HG02610 (cell line): ENCODE results near the gene PRLHR.
A peak's percentile ranks its signal among the peaks of the same experiment; 100 is the strongest.

ENCODE experiments used
- ATAC-seq: cut with Tn5 transposase; IDR thresholded peaks from one replicate; pipeline ENCODE4 v1.9.1; 2021; ENCODE audit warnings: mild to moderate bottlenecking, moderate library complexity; ENCODE audit not compliant: unreplicated experiment

PRLHR gene

DNA sequence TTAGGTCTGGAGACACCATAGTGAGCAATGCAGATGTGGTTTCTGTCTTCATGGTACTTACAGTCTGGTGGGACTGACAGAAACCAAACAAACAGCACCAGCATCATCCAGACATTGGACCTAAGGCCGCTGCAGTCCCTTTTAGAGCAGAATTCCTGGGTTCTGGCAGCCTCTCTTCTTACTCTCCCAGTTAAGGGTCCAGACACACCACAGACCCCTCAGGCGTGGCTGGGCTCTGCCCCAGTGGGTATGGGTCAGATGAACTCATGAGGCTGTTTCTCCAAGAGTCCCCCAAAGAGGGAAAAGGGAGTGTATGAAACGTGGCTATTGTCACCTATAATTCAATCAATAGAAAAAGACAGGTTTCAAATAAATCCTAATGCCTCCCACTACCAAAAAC, 31.3 kb downstream of the PRLHR start:
- no peak for ATAC-seq

DNA sequence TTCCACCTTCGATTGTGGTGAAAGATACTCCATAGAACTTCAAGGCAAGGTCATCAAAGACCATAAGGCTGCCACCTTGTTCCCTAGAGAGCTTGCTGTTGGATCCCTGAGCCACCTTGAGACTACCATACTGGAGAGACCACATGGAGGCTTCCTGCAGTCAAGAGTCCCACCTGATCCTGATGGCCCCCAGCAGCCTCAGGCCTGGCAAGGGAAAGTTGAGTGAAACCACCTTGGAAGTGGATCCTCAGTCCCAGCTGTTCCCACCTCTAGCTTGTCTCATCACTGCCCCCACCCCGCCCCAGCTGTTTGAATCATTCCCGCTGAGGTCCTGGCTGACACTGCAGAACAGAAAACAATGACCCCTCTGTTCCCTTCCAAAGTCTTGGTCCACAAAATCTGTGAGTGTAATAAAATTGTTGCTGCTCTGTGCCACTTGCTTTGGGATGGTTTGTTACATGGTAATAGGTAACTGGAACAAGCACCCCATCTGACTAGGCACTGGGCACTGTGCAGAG, 32.0 kb downstream of the PRLHR start:
- no peak for ATAC-seq

DNA sequence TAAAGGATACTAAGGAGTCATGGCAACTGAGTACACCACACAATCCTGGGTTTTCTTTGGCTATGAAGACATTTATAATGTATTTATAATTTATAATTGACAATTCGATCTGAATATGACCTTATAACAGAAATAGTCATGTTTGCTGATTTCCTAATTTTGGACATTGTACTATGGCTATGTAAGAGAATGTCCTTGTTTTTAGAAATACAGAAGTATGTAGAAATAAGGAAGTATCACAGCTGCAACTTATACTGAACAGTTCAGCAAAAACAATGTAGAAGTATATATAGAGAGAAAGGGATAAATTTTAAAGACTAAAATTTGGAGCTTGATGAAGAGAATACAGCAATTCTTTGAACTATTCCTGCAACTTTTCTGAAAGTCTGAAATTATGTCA, 32.6 kb downstream of the PRLHR start:
- no peak for ATAC-seq

DNA sequence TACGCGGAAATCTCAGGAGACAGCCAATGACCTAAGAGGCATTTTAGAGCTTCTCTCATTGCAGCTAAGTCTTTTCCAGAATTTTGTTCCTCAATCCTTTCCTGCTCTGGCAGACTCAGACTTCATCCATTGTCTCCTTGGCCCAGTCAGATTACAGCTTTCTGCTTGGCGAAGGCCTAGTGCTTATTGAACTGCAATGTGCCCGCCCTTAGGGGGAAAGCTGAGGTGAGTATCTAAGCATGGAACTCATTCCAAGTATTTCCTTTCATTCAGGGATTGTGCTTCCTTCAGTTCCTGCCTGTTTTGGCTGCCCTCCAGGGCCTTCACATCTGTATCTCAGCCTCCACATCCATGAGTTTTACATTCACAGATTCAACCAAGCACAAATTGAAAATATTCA, 37.5 kb downstream of the PRLHR start:
- ATAC-seq, result no peak

DNA sequence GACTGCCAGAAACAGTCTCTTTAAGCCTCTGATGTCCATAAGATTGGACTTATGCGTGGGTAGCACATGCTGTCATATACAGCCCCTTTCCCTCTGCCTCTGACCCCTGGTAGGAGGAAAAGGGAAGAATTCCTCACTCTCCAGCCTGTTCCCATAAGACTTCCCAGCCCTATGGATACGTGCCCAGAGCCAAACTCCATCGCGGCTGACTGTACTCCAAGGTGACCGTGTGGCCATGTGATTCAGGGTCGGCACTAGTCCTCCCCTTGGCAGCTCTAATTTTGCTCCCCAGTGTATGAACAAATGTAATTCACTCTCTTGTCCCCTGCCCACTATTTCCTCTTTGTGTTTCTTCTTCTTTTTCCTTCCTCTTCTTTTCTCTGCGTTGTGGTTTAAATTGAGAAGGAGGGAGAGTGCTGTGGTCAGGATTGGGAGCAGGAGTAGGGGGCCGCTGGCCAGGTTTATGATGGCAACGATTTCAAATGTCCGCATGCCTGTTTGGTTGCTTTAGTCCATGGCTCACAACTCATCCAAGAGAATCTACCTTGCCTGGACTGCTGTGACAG, 43.8 kb downstream of the PRLHR start:
- no peak for ATAC-seq

DNA sequence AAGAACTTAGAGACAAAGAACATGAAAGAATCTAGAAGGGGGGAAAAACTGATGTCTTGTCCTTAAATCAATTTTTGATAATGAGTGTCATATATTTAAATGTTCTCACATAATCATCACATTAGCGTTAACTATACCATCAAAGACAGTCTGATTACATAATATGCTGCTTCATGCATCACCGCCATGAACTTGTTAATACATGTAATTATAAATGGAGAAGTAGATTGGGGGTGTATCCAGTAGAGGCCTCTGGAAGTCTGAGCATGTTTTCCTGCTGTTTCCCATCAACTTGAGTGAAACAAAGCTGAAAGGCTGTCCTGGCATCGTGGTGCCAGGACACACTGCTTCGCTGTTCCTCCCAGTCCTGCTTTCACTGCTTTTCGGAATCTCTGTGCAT, 48.2 kb downstream of the PRLHR start:
- ATAC-seq, result no peak

DNA sequence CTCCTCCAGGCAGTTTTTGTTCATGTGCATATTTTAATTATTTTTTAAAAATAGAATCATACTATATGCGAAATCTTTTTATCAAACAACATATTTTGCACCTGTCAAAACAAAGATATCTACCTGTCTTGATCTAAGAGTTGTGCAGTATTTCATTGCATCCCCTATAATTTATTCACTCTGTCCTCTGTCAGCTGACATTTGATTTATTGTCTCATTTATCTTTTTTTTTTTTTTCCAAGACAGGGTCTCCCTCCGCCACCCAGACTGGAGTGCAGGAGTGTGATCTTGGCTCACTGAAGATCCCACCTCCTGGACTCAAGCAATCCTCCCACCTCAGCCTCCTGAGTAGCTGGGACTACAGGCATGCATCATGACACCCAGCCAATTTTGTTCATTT, 49.0 kb downstream of the PRLHR start:
- ATAC-seq, result no peak

DNA sequence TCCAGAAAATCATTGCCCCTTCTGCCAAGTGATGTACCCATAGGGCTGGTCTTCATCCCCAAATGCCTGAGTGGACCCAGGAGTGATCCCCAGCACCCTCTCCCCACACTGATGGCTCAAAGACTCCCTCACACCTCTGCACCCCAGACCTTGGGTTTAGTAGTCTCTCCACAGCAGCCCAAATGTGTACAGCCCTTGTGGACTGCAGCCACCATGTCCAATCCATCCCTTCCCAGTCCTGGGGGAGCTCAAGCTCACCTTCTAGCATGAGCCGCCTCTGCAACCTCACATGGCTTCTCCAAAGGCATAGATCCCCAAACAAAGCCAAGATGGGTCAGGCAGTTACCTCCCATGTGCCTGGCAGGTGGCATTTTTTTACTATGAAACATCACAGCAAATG, 50.1 kb downstream of the PRLHR start:
- no peak for ATAC-seq

DNA sequence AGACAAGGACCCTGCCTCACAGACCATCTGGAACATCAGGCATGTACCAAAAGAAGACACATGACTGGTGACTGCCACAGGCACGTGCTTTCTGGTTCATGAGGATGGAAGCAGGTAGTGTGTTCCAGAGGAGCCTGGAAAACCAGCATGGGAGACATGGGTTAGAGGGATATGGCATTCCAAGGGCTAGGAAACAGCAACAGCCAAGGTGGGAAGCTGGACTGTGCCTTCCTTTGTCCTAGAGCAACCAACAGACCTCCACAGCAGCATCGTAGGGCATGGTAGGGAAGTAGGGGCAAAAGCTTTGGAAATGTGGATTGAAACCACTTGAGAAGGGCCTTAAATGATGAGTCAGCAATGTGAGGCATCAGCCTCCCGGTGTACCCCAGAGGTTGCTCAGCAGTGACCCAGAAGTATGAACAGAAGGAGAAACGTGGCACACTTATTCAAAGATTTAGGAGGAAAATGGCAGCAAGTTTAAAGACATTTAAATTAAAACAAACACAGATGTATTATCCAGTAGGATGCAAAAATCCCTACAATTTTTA, 51.0 kb downstream of the PRLHR start:
- no peak for ATAC-seq

DNA sequence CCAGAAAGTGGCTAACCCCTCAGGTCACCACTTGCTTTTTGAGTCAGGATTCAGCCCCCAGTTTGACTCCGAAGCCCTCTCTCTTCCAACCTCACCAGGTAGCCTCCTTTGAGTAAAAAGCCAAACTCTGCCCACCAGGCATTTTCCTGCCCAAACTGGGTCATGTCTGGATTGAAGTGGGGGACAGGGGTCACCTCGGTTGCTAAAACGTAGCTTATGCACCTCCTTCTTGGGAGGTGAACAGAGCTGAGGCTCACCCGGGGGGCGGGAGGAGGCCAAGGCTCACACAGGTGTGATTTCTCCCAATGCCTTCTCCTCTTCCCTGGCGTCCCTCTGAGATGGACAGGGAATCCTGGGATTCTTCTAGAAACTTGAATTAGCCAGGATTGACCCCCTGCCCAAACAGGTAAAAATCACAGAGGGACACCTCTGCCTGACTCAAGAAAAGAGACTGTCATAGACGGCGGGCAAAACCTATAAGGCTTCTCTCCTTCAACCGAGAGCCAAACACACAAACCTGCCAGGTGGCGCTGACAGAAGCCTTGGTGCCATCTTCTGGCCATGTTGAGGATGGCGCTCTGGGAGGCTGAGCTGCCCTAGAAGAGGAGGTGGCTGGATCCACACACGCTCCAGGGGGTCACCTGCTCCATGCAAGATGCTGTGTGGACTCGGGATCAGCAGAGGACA, 51.6 kb downstream of the PRLHR start:
- ATAC-seq, result peak; percentile 60

DNA sequence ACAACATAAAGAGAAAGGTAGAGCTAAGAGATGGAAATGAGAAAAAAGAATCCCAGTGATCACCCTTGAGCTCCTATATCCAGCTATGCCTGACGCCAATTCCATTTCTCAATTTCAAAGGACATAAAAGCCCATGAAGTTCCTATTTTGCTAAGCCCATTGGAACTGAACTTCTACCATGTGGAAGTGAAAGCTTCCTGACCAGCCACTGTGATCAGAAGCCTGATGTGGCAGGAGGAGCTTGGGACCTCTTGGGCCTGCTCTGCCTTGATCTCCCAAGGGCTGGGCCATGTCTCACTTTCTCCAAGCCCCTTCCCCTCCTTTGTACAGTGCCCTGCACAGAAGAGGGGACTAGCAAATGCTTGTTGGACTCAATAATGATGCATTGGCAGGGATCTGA, 52.7 kb downstream of the PRLHR start:
- ATAC-seq, result no peak

DNA sequence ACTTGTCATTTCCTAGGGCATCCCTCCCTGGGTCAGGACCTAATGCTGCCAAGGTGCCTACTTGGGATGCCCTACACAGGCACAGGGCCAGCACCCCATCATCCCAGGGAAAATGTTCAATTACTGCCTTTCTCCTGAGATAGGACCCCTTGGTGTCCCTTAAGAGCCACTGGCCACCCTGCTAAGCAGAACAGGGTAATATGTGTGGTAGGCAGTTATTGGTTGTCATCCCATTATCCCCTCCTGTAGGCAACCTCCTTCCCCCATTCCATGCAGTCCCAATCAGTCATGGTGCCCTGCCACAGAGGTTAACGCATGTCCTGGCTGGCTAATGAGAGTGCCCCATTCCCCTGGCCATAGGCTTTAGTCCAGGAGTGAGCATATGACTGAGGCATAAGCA, 53.2 kb downstream of the PRLHR start:
- no peak for ATAC-seq

DNA sequence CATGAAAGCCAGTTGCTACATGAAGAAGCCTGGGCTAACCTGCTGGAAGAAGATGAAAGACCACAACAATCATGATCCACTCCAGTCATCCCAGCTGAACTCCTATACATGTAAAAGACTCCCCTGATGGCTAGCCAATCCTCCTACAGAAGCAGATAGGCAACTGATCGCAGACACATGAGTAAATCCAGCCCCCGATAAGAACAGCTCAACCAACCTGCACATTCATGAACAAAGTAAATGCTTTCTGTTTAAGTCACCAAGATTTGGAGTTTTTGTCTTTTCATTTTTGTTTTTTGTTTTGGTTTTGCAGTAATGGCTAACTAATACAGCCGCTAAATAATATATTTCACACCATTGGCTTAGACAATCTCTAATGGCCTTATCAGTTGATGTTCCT, 53.7 kb downstream of the PRLHR start:
- ATAC-seq, result no peak
